SK-N-SH (cell line): ENCODE data around the gene SAMD8. TPM values are rescaled to one million over a fixed set of nuclear protein-coding genes. Genes with fewer than 3 reads are reported as not detected.
A peak's percentile ranks its signal among the peaks of the same experiment; 100 is the strongest.
"Not testable (repeated sequence)": the region's sequence is repeated elsewhere in the genome, so short reads cannot be mapped to it uniquely, and the experiment has no call there.

Source experiments
- CTCF ChIA-PET: fragments of 300-600, 350-600 bp; formaldehyde crosslinking; extraction: SDS; loops from one replicate; lab custom pipeline; 2021; lab: Yijun Ruan, JAX
- POLR2A ChIA-PET: fragments of 350-600 bp; sonication (Branson Sonifier 250); formaldehyde crosslinking; extraction: SDS; loops from one replicate; lab custom pipeline; 2020; ENCODE audit warnings: antibody characterized with exemption, inconsistent platforms; lab: Yijun Ruan, JAX
- DNase-seq: peaks from one replicate; pipeline ENCODE4 v3.0.0; 2012
- H2AFZ ChIP-seq: fragments of 200-600 bp; sonication (generic); 2 replicates; pipeline ENCODE4 v1.8.1; 2016; ENCODE audit warnings: antibody characterized with exemption, mild to moderate bottlenecking, low read depth
- H3F3A ChIP-seq: fragments of 200-600 bp; sonication (generic); replicated peaks from 2 replicates; pipeline ENCODE3; 2016; ENCODE audit warnings: antibody characterized with exemption, mild to moderate bottlenecking; ENCODE audit not compliant: insufficient read depth
- H3K27ac ChIP-seq, 2 experiments: fragments of 200-500 bp in 1 of 2; fragments of 200-600 bp in 1 of 2; sonication (Bioruptor generic) in 1 of 2; sonication (generic), shearing (Covaris generic) in 1 of 2; 2 replicates each; pipeline versions ENCODE4 v1.5.1 to v1.6.1; 2014 to 2016; ENCODE audit warnings: low read depth in 2 of 2, inconsistent platforms in 1 of 2, low read length in 1 of 2, mild to moderate bottlenecking in 1 of 2, mixed read lengths in 1 of 2
- H3K27me3 ChIP-seq: fragments of 200-600 bp; sonication (generic), shearing (Covaris generic); 2 replicates; pipeline ENCODE4 v1.6.1; 2016; ENCODE audit warnings: mixed run types; ENCODE audit not compliant: insufficient read depth
- H3K36me3 ChIP-seq, 2 experiments: fragments of 200-500 bp in 1 of 2; fragments of 200-600 bp in 1 of 2; sonication (Bioruptor generic) in 1 of 2; sonication (generic) in 1 of 2; replicated peaks in 1 of 2; 2 replicates each; pipeline versions ENCODE3 to v1.5.1; 2014 to 2016; ENCODE audit warnings: low read length in 1 of 2, mild to moderate bottlenecking in 1 of 2; ENCODE audit not compliant: insufficient read depth in 2 of 2, control insufficient read depth in 1 of 2
- H3K4me1 ChIP-seq, 2 experiments: fragments of 200-500 bp in 1 of 2; fragments of 200-600 bp in 1 of 2; sonication (Bioruptor generic) in 1 of 2; sonication (generic), shearing (Covaris generic) in 1 of 2; 2 replicates each; pipeline versions ENCODE4 v1.5.1 to v1.6.1; 2014 to 2016; ENCODE audit warnings: low read depth in 1 of 2, low read length in 1 of 2, mixed run types in 1 of 2; ENCODE audit not compliant: insufficient read depth in 2 of 2, control insufficient read depth in 1 of 2
- H3K4me2 ChIP-seq: fragments of 200-600 bp; sonication (generic), shearing (Covaris generic); 2 replicates; pipeline ENCODE4 v1.6.1; 2017; ENCODE audit warnings: mixed run types
- H3K4me3 ChIP-seq, 2 experiments: fragments of 200-500 bp in 1 of 2; fragments of 200-600 bp in 1 of 2; sonication (Bioruptor generic) in 1 of 2; sonication (generic), shearing (Covaris generic) in 1 of 2; 2 replicates each; pipeline versions ENCODE4 v1.5.1 to v1.8.1; 2014 to 2016; ENCODE audit warnings: low read depth in 2 of 2, inconsistent platforms in 1 of 2, low read length in 1 of 2, mild to moderate bottlenecking in 1 of 2, mixed read lengths in 1 of 2, moderate library complexity in 1 of 2
- H3K79me2 ChIP-seq: fragments of 200-600 bp; sonication (generic); 2 replicates; pipeline ENCODE4 v1.8.1; 2017; ENCODE audit warnings: mild to moderate bottlenecking; ENCODE audit not compliant: insufficient read depth
- H3K9ac ChIP-seq: fragments of 200-600 bp; sonication (generic); 2 replicates; pipeline ENCODE4 v1.6.1; 2017; ENCODE audit warnings: mixed run types
- H3K9me2 ChIP-seq: fragments of 200-600 bp; sonication (generic); 2 replicates; pipeline ENCODE4 v1.6.1; 2017; ENCODE audit warnings: mixed run types
- H3K9me3 ChIP-seq: fragments of 200-600 bp; sonication (generic); 2 replicates; pipeline ENCODE4 v1.6.1; 2017; ENCODE audit warnings: mixed run types, mild to moderate bottlenecking, moderate library complexity
- H4K20me1 ChIP-seq: fragments of 200-600 bp; sonication (generic); 2 replicates; pipeline ENCODE4 v1.6.1; 2017; ENCODE audit warnings: mild to moderate bottlenecking, mixed run types; ENCODE audit not compliant: insufficient read depth
- CHD2 ChIP-seq: fragments of 150-350 bp; IDR thresholded peaks from 2 replicates; pipeline ENCODE4 v1.6.1; 2018; ENCODE audit warnings: low read length; ENCODE audit not compliant: partially characterized antibody
- CTCF ChIP-seq: fragments of 200-600 bp; sonication (generic); IDR thresholded peaks from 2 replicates; pipeline ENCODE4 v1.6.1; 2017; ENCODE audit warnings: antibody characterized with exemption, mild to moderate bottlenecking, moderate library complexity
- EP300 ChIP-seq, 2 experiments: IDR thresholded peaks; 2 replicates each; pipeline versions ENCODE4 v1.4.0 to v1.6.1; 2012; ENCODE audit warnings: borderline replicate concordance in 1 of 2, low read depth in 1 of 2, low read length in 1 of 2
- FOSL2 ChIP-seq: IDR thresholded peaks from 2 replicates; pipeline ENCODE4 v1.4.0; 2012; ENCODE audit warnings: low read depth, mild to moderate bottlenecking, moderate library complexity, borderline replicate concordance
- GATA2 ChIP-seq: sonication (generic); formaldehyde crosslinking; IDR thresholded peaks from 2 replicates; pipeline ENCODE4 v1.5.0; 2020; ENCODE audit warnings: mild to moderate bottlenecking, missing genetic modification reagents
- JUND ChIP-seq: IDR thresholded peaks from 2 replicates; pipeline ENCODE4 v1.4.0; 2012
- MEF2A ChIP-seq: IDR thresholded peaks from 2 replicates; pipeline ENCODE4 v1.4.0; 2012; ENCODE audit warnings: low read depth, borderline replicate concordance
- NRF1 ChIP-seq: IDR thresholded peaks from 2 replicates; pipeline ENCODE4 v1.6.1; 2012; ENCODE audit warnings: low read depth, mild to moderate bottlenecking, low read length
- POLR2AphosphoS5 ChIP-seq: IDR thresholded peaks from 2 replicates; pipeline ENCODE4 v1.6.1; 2012; ENCODE audit warnings: low read depth, low read length
- RAD21 ChIP-seq: IDR thresholded peaks from 2 replicates; pipeline ENCODE4 v1.6.1; 2012; ENCODE audit warnings: mild to moderate bottlenecking, low read length
- RCOR1 ChIP-seq: fragments of 150-350 bp; IDR thresholded peaks from 2 replicates; pipeline ENCODE4 v1.6.1; 2017; ENCODE audit warnings: antibody characterized with exemption, low read length
- RFX5 ChIP-seq: IDR thresholded peaks from 2 replicates; pipeline ENCODE4 v1.6.1; 2012; ENCODE audit warnings: mild to moderate bottlenecking, improper control_type of control experiment, low read length
- YY1 ChIP-seq: IDR thresholded peaks from 2 replicates; pipeline ENCODE4 v1.4.0; 2012; ENCODE audit warnings: low read depth, mild to moderate bottlenecking
- WGBS: methylation state at CpG from one replicate; pipeline ENCODE4 v1.1.6; 2017; ENCODE audit warnings: low lambda C conversion rate; 5-methylcytosine and 5-hydroxymethylcytosine counted together
- polyA plus RNA-seq, 3 experiments: library from polyadenylated mRNA; depleted of rRNA; stranded (reverse); fragments of >200 nt; gene quantifications; 2 replicates each; pipeline ENCODE4 v1.2.3, GENCODE V29; 2012
- TF ChIP-seq, protein P1 (sequence below): IDR thresholded peaks from 2 replicates; pipeline ENCODE4; 2012
- TF ChIP-seq, protein P2 (sequence below): IDR thresholded peaks from 2 replicates; pipeline ENCODE4 v1.6.1; 2012; ENCODE audit warnings: mild to moderate bottlenecking, low read depth, low read length, moderate library complexity

Gene SAMD8
- polyA plus RNA-seq, 1 of the 3 experiments (the other 2 are of a cell fraction): 9.7 TPM

DNA sequence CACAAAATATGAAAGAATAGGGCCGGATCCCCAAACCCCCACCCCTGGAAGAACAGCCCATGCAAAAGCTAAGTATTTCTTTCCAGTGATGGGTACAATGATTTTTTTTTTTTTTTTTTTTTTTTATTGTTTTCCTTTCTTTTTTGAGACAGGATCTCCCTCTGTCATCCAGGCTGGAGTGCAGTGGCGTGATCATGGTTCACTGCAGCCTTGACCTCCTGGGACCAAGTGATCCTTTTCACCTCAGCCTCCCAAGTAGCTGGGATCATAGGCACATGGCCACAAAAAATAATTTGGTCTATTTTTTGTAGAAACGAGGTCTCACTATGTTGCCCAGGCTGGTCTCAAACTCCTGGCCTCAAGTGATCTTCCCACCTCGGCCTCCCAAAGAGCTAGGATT, 83.2 kb downstream of the SAMD8 start:
- CTCF ChIA-PET: interaction anchor here (3.4 kb wide), 1 partner anchor 7 kb away, joined by 13 read pairs; no protein-coding TSS in a partner anchor
- H2AFZ ChIP-seq, H3K27me3 ChIP-seq, H4K20me1 ChIP-seq, POLR2A ChIA-PET, H3K4me2 ChIP-seq, H3K9me3 ChIP-seq, H3K9me2 ChIP-seq, H3K9ac ChIP-seq, H3K4me3 ChIP-seq, H3K79me2 ChIP-seq, H3K36me3 ChIP-seq, H3K4me1 ChIP-seq, DNase-seq: not testable (repeated sequence)
- H3K27ac ChIP-seq: peak overlapping the region in 1 of 2 experiments; percentile 76; a peak in 2 of 4 replicates
- 98% methylated on average over 4 of the region's 4 CpGs for WGBS
- H3F3A ChIP-seq: peaks cover 22% of the 10 kb centered on the region

- Histone ChIP-seq H3K9ac (no peak overlapping the region), H3K4me3 (no peak overlapping the region), H3K36me3 (no peaks in the 10 kb centered on the region), H3F3A (peaks cover 22% of the 10 kb centered on the region), H3K9me2 (no peaks in the 10 kb centered on the region), H4K20me1 (no peaks in the 10 kb centered on the region), H3K79me2 (no peaks in the 10 kb centered on the region), H3K4me1 (peaks cover 0 to 10% of the 10 kb centered on the region in 2 experiments; a peak in 1 of 4 replicates)
- ChIA-PET CTCF (interaction anchor here (3.4 kb wide), 1 partner anchor 7 kb away, joined by 13 read pairs; no protein-coding TSS in a partner anchor), POLR2A (no interaction called here)
- TF ChIP-seq JUND: no peak
- TF ChIP-seq FOSL2: peak; percentile 36; the same call in 1 of the 2 replicates
- TF ChIP-seq, protein P1, sequence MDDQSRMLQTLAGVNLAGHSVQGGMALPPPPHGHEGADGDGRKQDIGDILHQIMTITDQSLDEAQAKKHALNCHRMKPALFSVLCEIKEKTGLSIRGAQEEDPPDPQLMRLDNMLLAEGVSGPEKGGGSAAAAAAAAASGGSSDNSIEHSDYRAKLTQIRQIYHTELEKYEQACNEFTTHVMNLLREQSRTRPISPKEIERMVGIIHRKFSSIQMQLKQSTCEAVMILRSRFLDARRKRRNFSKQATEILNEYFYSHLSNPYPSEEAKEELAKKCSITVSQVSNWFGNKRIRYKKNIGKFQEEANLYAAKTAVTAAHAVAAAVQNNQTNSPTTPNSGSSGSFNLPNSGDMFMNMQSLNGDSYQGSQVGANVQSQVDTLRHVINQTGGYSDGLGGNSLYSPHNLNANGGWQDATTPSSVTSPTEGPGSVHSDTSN: peak; percentile 42
- TF ChIP-seq, all 33 proteins: peak for 2
- Histone ChIP-seq H3K9me3 (no peaks in the 10 kb centered on the region), H3K27me3 (no peaks in the 10 kb centered on the region), H2AFZ (no peak overlapping the region), H3K4me2 (no peak overlapping the region), H3K27ac (peak overlapping the region in 1 of 2 experiments; percentile 76; a peak in 2 of 4 replicates)
- WGBS: 84% methylated on average over 6 of the region's 6 CpGs
- DNase-seq: no peak
Measured at GRCh38 chr10:75195035-75195763, 83.7 kb downstream of the SAMD8 start.

DNA sequence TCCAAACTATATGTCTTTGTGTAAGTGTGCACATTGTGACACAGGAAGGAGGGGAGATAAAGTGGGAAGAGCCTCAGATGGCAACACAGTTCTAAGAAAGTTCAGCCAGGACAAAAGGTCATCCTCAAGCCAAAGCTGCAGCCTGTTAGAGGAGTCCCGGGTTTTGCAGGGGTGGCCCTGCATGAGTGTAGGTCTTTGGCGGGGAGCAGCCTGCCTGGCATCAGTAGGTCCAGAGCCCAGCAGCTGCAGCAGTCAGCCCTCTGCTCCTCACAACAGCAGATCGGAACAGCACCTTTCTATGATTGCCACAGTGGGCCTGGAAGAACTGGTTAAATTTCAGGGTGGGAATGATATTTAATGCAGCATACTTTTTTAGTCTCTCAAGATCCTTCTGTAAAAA, 85.6 kb downstream of the SAMD8 start:
- H3F3A ChIP-seq: peaks cover 14% of the 10 kb centered on the region
- ChIA-PET POLR2A (no interaction called here), CTCF (interaction anchor here (1.3 to 3.4 kb wide), 3 partner anchors 9 to 39 kb away, joined by 4 to 13 read pairs (median 4); no protein-coding TSS in a partner anchor)
- no peaks in the 10 kb centered on the region for H3K36me3 ChIP-seq
- H3K4me3 ChIP-seq: no peak overlapping the region
- H3K27me3 ChIP-seq: no peaks in the 10 kb centered on the region
- no peaks in the 10 kb centered on the region for H3K79me2 ChIP-seq
- DNase-seq: no peak
- H3K4me2 ChIP-seq: no peak overlapping the region
- H4K20me1 ChIP-seq: no peaks in the 10 kb centered on the region
- no peak overlapping the region for H3K9ac ChIP-seq
- H2AFZ ChIP-seq: no peak overlapping the region
- no peak overlapping the region for H3K27ac ChIP-seq
- H3K9me2 ChIP-seq: no peaks in the 10 kb centered on the region
- no peaks in the 10 kb centered on the region for H3K9me3 ChIP-seq
- peaks cover 0 to 10% of the 10 kb centered on the region in 2 experiments; a peak in 1 of 4 replicates for H3K4me1 ChIP-seq
- 92% methylated on average over 3 of the region's 3 CpGs for WGBS
- no peak for TF ChIP-seq RFX5
- TF ChIP-seq RAD21: no peak
- no peak for TF ChIP-seq NRF1
- no peak for TF ChIP-seq FOSL2
- no peak for TF ChIP-seq CHD2
- no peak for TF ChIP-seq GATA2 (CRISPR knock-in tag)
- no peak for TF ChIP-seq POLR2AphosphoS5
- no peak for TF ChIP-seq CTCF
- TF ChIP-seq RCOR1: no peak
- no peak for TF ChIP-seq MEF2A
- TF ChIP-seq YY1: no peak
- TF ChIP-seq, protein P2, sequence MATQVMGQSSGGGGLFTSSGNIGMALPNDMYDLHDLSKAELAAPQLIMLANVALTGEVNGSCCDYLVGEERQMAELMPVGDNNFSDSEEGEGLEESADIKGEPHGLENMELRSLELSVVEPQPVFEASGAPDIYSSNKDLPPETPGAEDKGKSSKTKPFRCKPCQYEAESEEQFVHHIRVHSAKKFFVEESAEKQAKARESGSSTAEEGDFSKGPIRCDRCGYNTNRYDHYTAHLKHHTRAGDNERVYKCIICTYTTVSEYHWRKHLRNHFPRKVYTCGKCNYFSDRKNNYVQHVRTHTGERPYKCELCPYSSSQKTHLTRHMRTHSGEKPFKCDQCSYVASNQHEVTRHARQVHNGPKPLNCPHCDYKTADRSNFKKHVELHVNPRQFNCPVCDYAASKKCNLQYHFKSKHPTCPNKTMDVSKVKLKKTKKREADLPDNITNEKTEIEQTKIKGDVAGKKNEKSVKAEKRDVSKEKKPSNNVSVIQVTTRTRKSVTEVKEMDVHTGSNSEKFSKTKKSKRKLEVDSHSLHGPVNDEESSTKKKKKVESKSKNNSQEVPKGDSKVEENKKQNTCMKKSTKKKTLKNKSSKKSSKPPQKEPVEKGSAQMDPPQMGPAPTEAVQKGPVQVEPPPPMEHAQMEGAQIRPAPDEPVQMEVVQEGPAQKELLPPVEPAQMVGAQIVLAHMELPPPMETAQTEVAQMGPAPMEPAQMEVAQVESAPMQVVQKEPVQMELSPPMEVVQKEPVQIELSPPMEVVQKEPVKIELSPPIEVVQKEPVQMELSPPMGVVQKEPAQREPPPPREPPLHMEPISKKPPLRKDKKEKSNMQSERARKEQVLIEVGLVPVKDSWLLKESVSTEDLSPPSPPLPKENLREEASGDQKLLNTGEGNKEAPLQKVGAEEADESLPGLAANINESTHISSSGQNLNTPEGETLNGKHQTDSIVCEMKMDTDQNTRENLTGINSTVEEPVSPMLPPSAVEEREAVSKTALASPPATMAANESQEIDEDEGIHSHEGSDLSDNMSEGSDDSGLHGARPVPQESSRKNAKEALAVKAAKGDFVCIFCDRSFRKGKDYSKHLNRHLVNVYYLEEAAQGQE: no peak
- no peak for TF ChIP-seq EP300 (IDR thresholded peaks at IDR 0.05; ENCODE audit: borderline replicate concordance in 1 of 2, low read depth in 1 of 2, low read length in 1 of 2)
